SK-N-SH (cell line): ENCODE measurements around the gene DAZAP2. TPM values are rescaled to one million over a fixed set of nuclear protein-coding genes. Genes with fewer than 3 reads are reported as not detected.
A peak's percentile ranks its signal among the peaks of the same experiment; 100 is the strongest.
"Not testable (repeated sequence)": the region's sequence is repeated elsewhere in the genome, so short reads cannot be mapped to it uniquely, and the experiment has no call there.

ENCODE experiments used
- CTCF ChIA-PET: fragments of 300-600, 350-600 bp; formaldehyde crosslinking; extraction: SDS; loops from one replicate; lab custom pipeline; 2021; lab: Yijun Ruan, JAX
- POLR2A ChIA-PET: fragments of 350-600 bp; sonication (Branson Sonifier 250); formaldehyde crosslinking; extraction: SDS; loops from one replicate; lab custom pipeline; 2020; ENCODE audit warnings: antibody characterized with exemption, inconsistent platforms; lab: Yijun Ruan, JAX
- DNase-seq: peaks from one replicate; pipeline ENCODE4 v3.0.0; 2012
- H2AFZ ChIP-seq: fragments of 200-600 bp; sonication (generic); 2 replicates; pipeline ENCODE4 v1.8.1; 2016; ENCODE audit warnings: antibody characterized with exemption, mild to moderate bottlenecking, low read depth
- H3F3A ChIP-seq: fragments of 200-600 bp; sonication (generic); replicated peaks from 2 replicates; pipeline ENCODE3; 2016; ENCODE audit warnings: antibody characterized with exemption, mild to moderate bottlenecking; ENCODE audit not compliant: insufficient read depth
- H3K27ac ChIP-seq, 2 experiments: fragments of 200-500 bp in 1 of 2; fragments of 200-600 bp in 1 of 2; sonication (Bioruptor generic) in 1 of 2; sonication (generic), shearing (Covaris generic) in 1 of 2; 2 replicates each; pipeline versions ENCODE4 v1.5.1 to v1.6.1; 2014 to 2016; ENCODE audit warnings: low read depth in 2 of 2, inconsistent platforms in 1 of 2, low read length in 1 of 2, mild to moderate bottlenecking in 1 of 2, mixed read lengths in 1 of 2
- H3K27me3 ChIP-seq: fragments of 200-600 bp; sonication (generic), shearing (Covaris generic); 2 replicates; pipeline ENCODE4 v1.6.1; 2016; ENCODE audit warnings: mixed run types; ENCODE audit not compliant: insufficient read depth
- H3K36me3 ChIP-seq, 2 experiments: fragments of 200-500 bp in 1 of 2; fragments of 200-600 bp in 1 of 2; sonication (Bioruptor generic) in 1 of 2; sonication (generic) in 1 of 2; replicated peaks in 1 of 2; 2 replicates each; pipeline versions ENCODE3 to v1.5.1; 2014 to 2016; ENCODE audit warnings: low read length in 1 of 2, mild to moderate bottlenecking in 1 of 2; ENCODE audit not compliant: insufficient read depth in 2 of 2, control insufficient read depth in 1 of 2
- H3K4me1 ChIP-seq, 2 experiments: fragments of 200-500 bp in 1 of 2; fragments of 200-600 bp in 1 of 2; sonication (Bioruptor generic) in 1 of 2; sonication (generic), shearing (Covaris generic) in 1 of 2; 2 replicates each; pipeline versions ENCODE4 v1.5.1 to v1.6.1; 2014 to 2016; ENCODE audit warnings: low read depth in 1 of 2, low read length in 1 of 2, mixed run types in 1 of 2; ENCODE audit not compliant: insufficient read depth in 2 of 2, control insufficient read depth in 1 of 2
- H3K4me2 ChIP-seq: fragments of 200-600 bp; sonication (generic), shearing (Covaris generic); 2 replicates; pipeline ENCODE4 v1.6.1; 2017; ENCODE audit warnings: mixed run types
- H3K4me3 ChIP-seq, 2 experiments: fragments of 200-500 bp in 1 of 2; fragments of 200-600 bp in 1 of 2; sonication (Bioruptor generic) in 1 of 2; sonication (generic), shearing (Covaris generic) in 1 of 2; 2 replicates each; pipeline versions ENCODE4 v1.5.1 to v1.8.1; 2014 to 2016; ENCODE audit warnings: low read depth in 2 of 2, inconsistent platforms in 1 of 2, low read length in 1 of 2, mild to moderate bottlenecking in 1 of 2, mixed read lengths in 1 of 2, moderate library complexity in 1 of 2
- H3K79me2 ChIP-seq: fragments of 200-600 bp; sonication (generic); 2 replicates; pipeline ENCODE4 v1.8.1; 2017; ENCODE audit warnings: mild to moderate bottlenecking; ENCODE audit not compliant: insufficient read depth
- H3K9ac ChIP-seq: fragments of 200-600 bp; sonication (generic); 2 replicates; pipeline ENCODE4 v1.6.1; 2017; ENCODE audit warnings: mixed run types
- H3K9me2 ChIP-seq: fragments of 200-600 bp; sonication (generic); 2 replicates; pipeline ENCODE4 v1.6.1; 2017; ENCODE audit warnings: mixed run types
- H3K9me3 ChIP-seq: fragments of 200-600 bp; sonication (generic); 2 replicates; pipeline ENCODE4 v1.6.1; 2017; ENCODE audit warnings: mixed run types, mild to moderate bottlenecking, moderate library complexity
- H4K20me1 ChIP-seq: fragments of 200-600 bp; sonication (generic); 2 replicates; pipeline ENCODE4 v1.6.1; 2017; ENCODE audit warnings: mild to moderate bottlenecking, mixed run types; ENCODE audit not compliant: insufficient read depth
- EP300 ChIP-seq, 2 experiments: IDR thresholded peaks; 2 replicates each; pipeline versions ENCODE4 v1.4.0 to v1.6.1; 2012; ENCODE audit warnings: borderline replicate concordance in 1 of 2, low read depth in 1 of 2, low read length in 1 of 2
- EZH2phosphoT487 ChIP-seq: fragments of 200-600 bp; sonication (generic); IDR thresholded peaks from 2 replicates; pipeline ENCODE4 v1.6.1; 2017; ENCODE audit warnings: low read depth, mixed run types, mild to moderate bottlenecking, antibody characterized with exemption, moderate library complexity, borderline replicate concordance
- FOSL2 ChIP-seq: IDR thresholded peaks from 2 replicates; pipeline ENCODE4 v1.4.0; 2012; ENCODE audit warnings: low read depth, mild to moderate bottlenecking, moderate library complexity, borderline replicate concordance
- GABPA ChIP-seq: IDR thresholded peaks from 2 replicates; pipeline ENCODE4 v1.4.0; 2012; ENCODE audit warnings: low read depth, mild to moderate bottlenecking
- JUND ChIP-seq: IDR thresholded peaks from 2 replicates; pipeline ENCODE4 v1.4.0; 2012
- MXI1 ChIP-seq: IDR thresholded peaks from 2 replicates; pipeline ENCODE4 v1.6.1; 2012; ENCODE audit warnings: mild to moderate bottlenecking, low read depth, low read length, improper control_type of control experiment
- NFIC ChIP-seq: IDR thresholded peaks from 2 replicates; pipeline ENCODE4 v1.4.0; 2012; ENCODE audit warnings: borderline replicate concordance
- NRF1 ChIP-seq: IDR thresholded peaks from 2 replicates; pipeline ENCODE4 v1.6.1; 2012; ENCODE audit warnings: low read depth, mild to moderate bottlenecking, low read length
- POLR2AphosphoS5 ChIP-seq: IDR thresholded peaks from 2 replicates; pipeline ENCODE4 v1.6.1; 2012; ENCODE audit warnings: low read depth, low read length
- RCOR1 ChIP-seq: fragments of 150-350 bp; IDR thresholded peaks from 2 replicates; pipeline ENCODE4 v1.6.1; 2017; ENCODE audit warnings: antibody characterized with exemption, low read length
- RFX5 ChIP-seq: IDR thresholded peaks from 2 replicates; pipeline ENCODE4 v1.6.1; 2012; ENCODE audit warnings: mild to moderate bottlenecking, improper control_type of control experiment, low read length
- SMC3 ChIP-seq: IDR thresholded peaks from 2 replicates; pipeline ENCODE4 v1.6.1; 2012; ENCODE audit warnings: low read depth, low read length, improper control_type of control experiment
- TAF1 ChIP-seq: IDR thresholded peaks from 2 replicates; pipeline ENCODE4 v1.6.1; 2012; ENCODE audit warnings: low read depth, mild to moderate bottlenecking, low read length, moderate library complexity, borderline replicate concordance
- TCF12 ChIP-seq: IDR thresholded peaks from 2 replicates; pipeline ENCODE4 v1.4.0; 2012
- USF1 ChIP-seq: IDR thresholded peaks from 2 replicates; pipeline ENCODE4 v1.4.0; 2012; ENCODE audit warnings: low read depth, borderline replicate concordance
- YY1 ChIP-seq: IDR thresholded peaks from 2 replicates; pipeline ENCODE4 v1.4.0; 2012; ENCODE audit warnings: low read depth, mild to moderate bottlenecking
- WGBS: methylation state at CpG from one replicate; pipeline ENCODE4 v1.1.6; 2017; ENCODE audit warnings: low lambda C conversion rate; 5-methylcytosine and 5-hydroxymethylcytosine counted together
- polyA plus RNA-seq, 3 experiments: library from polyadenylated mRNA; depleted of rRNA; stranded (reverse); fragments of >200 nt; gene quantifications; 2 replicates each; pipeline ENCODE4 v1.2.3, GENCODE V29; 2012
- TF ChIP-seq, protein P1 (sequence below): IDR thresholded peaks from 2 replicates; pipeline ENCODE4 v1.4.0; 2012; ENCODE audit warnings: low read depth
- TF ChIP-seq, protein P2 (sequence below): IDR thresholded peaks from 2 replicates; pipeline ENCODE4; 2012
- TF ChIP-seq, protein P3 (sequence below): IDR thresholded peaks from 2 replicates; pipeline ENCODE4 v1.4.0; 2012; ENCODE audit warnings: low read depth, borderline replicate concordance

DAZAP2 gene
- polyA plus RNA-seq, 1 of the 3 experiments (the other 2 are of a cell fraction) = 274 TPM

- ChIA-PET POLR2A (interaction anchor here (1.5 kb wide), 1 partner anchor 32 kb away, joined by 3 read pairs; the partner anchor contains the start of gene DAZAP2), CTCF (interaction anchor here (0.6 to 2.5 kb wide), 12 partner anchors 11 to 763 kb away, joined by 3 to 51 read pairs (median 4); partner anchors contain the start of genes POU6F1 and SLC4A8)
- no peaks in the 10 kb centered on the region for H3K9me2 ChIP-seq
- no peak for TF ChIP-seq MXI1
- TF ChIP-seq TAF1 = no peak
- no peak for TF ChIP-seq RCOR1
- TF ChIP-seq NFIC = 0 out of 2 replicates have a peak, but pooled peaks have one; percentile 20
- peak in 1 of 2 experiments; percentile 29; a peak in 1 of 4 replicates for TF ChIP-seq EP300 (IDR thresholded peaks at IDR 0.05; ENCODE audit: borderline replicate concordance in 1 of 2, low read depth in 1 of 2, low read length in 1 of 2)
- TF ChIP-seq, protein P1, sequence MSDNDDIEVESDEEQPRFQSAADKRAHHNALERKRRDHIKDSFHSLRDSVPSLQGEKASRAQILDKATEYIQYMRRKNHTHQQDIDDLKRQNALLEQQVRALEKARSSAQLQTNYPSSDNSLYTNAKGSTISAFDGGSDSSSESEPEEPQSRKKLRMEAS = peak; percentile 85
- TF ChIP-seq EZH2phosphoT487 = no peak
- TF ChIP-seq GABPA = no peak
- TF ChIP-seq, protein P2, sequence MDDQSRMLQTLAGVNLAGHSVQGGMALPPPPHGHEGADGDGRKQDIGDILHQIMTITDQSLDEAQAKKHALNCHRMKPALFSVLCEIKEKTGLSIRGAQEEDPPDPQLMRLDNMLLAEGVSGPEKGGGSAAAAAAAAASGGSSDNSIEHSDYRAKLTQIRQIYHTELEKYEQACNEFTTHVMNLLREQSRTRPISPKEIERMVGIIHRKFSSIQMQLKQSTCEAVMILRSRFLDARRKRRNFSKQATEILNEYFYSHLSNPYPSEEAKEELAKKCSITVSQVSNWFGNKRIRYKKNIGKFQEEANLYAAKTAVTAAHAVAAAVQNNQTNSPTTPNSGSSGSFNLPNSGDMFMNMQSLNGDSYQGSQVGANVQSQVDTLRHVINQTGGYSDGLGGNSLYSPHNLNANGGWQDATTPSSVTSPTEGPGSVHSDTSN = peak; percentile 7; the same call in 1 of the 2 replicates
- no peak for TF ChIP-seq USF1
- TF ChIP-seq, protein P3, sequence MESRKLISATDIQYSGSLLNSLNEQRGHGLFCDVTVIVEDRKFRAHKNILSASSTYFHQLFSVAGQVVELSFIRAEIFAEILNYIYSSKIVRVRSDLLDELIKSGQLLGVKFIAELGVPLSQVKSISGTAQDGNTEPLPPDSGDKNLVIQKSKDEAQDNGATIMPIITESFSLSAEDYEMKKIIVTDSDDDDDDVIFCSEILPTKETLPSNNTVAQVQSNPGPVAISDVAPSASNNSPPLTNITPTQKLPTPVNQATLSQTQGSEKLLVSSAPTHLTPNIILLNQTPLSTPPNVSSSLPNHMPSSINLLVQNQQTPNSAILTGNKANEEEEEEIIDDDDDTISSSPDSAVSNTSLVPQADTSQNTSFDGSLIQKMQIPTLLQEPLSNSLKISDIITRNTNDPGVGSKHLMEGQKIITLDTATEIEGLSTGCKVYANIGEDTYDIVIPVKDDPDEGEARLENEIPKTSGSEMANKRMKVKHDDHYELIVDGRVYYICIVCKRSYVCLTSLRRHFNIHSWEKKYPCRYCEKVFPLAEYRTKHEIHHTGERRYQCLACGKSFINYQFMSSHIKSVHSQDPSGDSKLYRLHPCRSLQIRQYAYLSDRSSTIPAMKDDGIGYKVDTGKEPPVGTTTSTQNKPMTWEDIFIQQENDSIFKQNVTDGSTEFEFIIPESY = no peak
- TF ChIP-seq TCF12 = peak; percentile 67; the same call in 1 of the 2 replicates
- TF ChIP-seq JUND = peak; percentile 66
- TF ChIP-seq SMC3 = no peak
- 0 out of 2 replicates have a peak, but pooled peaks have one; percentile 53 for TF ChIP-seq YY1
- peak; percentile 81 for TF ChIP-seq FOSL2
- TF ChIP-seq NRF1 = no peak
- TF ChIP-seq POLR2AphosphoS5 = peak; percentile 68; the same call in 1 of the 2 replicates
- no peak for TF ChIP-seq RFX5
- H3K4me2 ChIP-seq = peak overlapping the region; percentile 86
- 27% methylated on average over 9 of the region's 9 CpGs for WGBS
- peaks cover 10% of the 10 kb centered on the region for H3F3A ChIP-seq
- no peaks in the 10 kb centered on the region for H3K36me3 ChIP-seq
- H3K4me3 ChIP-seq = peak overlapping the region; percentile 60 to 86
- no peaks in the 10 kb centered on the region for H3K9me3 ChIP-seq
- H3K27ac ChIP-seq = peak overlapping the region in 1 of 2 experiments; percentile 93; a peak in 2 of 4 replicates
- DNase-seq = no peak
- peak overlapping the region; percentile 90 for H3K9ac ChIP-seq
- peaks cover 0 to 2% of the 10 kb centered on the region in 2 experiments; a peak in 1 of 4 replicates for H3K4me1 ChIP-seq
- H3K27me3 ChIP-seq = no peaks in the 10 kb centered on the region
- peak overlapping the region; percentile 89; the same call in 1 of the 2 replicates for H2AFZ ChIP-seq
- H3K79me2 ChIP-seq = peaks cover 4% of the 10 kb centered on the region; the same call in 1 of the 2 replicates
- no peaks in the 10 kb centered on the region for H4K20me1 ChIP-seq
Measured at GRCh38 chr12:51270951-51271518, 32.4 kb downstream of the DAZAP2 start.

- H3K9me3 ChIP-seq, H3K9me2 ChIP-seq, H3K4me2 ChIP-seq, H3K4me3 ChIP-seq, H3K79me2 ChIP-seq, H4K20me1 ChIP-seq, DNase-seq, H3K9ac ChIP-seq, H3K4me1 ChIP-seq, H3K36me3 ChIP-seq, H3K27me3 ChIP-seq, H3K27ac ChIP-seq, H2AFZ ChIP-seq, POLR2A ChIA-PET: not testable (repeated sequence)
- WGBS = 90% methylated on average over 7 of the region's 7 CpGs
- CTCF ChIA-PET = interaction anchor here (1.0 kb wide), 1 partner anchor 68 kb away, joined by 3 read pairs; no protein-coding TSS in a partner anchor
- peaks cover 10% of the 10 kb centered on the region for H3F3A ChIP-seq
Measured at GRCh38 chr12:51272810-51273209, 34.2 kb downstream of the DAZAP2 start.
